Measurements from ENCODE around the gene HNF1B. TPM values are rescaled to one million over a fixed set of nuclear protein-coding genes. Genes with fewer than 3 reads are reported as not detected.

Gene HNF1B
- total RNA-seq, 2 donors from 2014 or later = 2.7 to 7.0 TPM

DNA sequence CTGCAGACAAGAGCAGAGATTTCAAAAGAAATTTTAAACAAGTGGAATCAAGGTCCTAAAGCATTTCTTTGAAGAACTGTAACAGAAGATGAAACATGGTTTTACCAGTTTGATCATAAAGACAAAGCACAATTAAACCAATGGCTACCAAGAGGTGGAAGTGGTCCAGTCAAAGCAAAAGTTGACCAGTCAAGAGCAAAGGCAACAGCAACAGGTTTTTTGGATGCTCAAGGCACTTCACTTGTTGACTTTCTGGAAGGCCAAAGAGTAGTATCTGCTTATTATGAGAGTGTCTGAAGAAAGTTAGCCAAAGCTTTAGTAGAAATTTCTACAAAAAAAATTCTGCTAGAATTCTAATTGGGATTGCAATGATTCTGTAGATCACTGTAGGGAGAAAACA, 106.9 kb downstream of the HNF1B start:
- TF ChIP-seq, protein P1, sequence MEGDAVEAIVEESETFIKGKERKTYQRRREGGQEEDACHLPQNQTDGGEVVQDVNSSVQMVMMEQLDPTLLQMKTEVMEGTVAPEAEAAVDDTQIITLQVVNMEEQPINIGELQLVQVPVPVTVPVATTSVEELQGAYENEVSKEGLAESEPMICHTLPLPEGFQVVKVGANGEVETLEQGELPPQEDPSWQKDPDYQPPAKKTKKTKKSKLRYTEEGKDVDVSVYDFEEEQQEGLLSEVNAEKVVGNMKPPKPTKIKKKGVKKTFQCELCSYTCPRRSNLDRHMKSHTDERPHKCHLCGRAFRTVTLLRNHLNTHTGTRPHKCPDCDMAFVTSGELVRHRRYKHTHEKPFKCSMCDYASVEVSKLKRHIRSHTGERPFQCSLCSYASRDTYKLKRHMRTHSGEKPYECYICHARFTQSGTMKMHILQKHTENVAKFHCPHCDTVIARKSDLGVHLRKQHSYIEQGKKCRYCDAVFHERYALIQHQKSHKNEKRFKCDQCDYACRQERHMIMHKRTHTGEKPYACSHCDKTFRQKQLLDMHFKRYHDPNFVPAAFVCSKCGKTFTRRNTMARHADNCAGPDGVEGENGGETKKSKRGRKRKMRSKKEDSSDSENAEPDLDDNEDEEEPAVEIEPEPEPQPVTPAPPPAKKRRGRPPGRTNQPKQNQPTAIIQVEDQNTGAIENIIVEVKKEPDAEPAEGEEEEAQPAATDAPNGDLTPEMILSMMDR (IDR thresholded peaks at IDR 0.05) = no peak

More for the DNA sequence above, 106.9 kb downstream of the HNF1B start:
- H3K27me3 ChIP-seq (replicated peaks; ENCODE audit: insufficient read depth) = no peaks in the 10 kb centered on the region
- no peak overlapping the region for H3K4me3 ChIP-seq
- no peak overlapping the region for H3K27ac ChIP-seq
- DNase-seq (ENCODE audit: low spot score) = no peak
- H3K36me3 ChIP-seq = no peaks in the 10 kb centered on the region
- no peaks in the 10 kb centered on the region for H3K9me3 ChIP-seq
- intact Hi-C loops (cut with DNase I) = no loop called here
- H3K4me1 ChIP-seq (replicated peaks) = no peaks in the 10 kb centered on the region

Other genes starting within 250 kb of the HNF1B start
- gene SYNRG, start 135.6 kb downstream of the HNF1B start, total RNA-seq = 10 to 100 TPM; 33.0 to 34.8 TPM
- gene DDX52, start 101.6 kb downstream of the HNF1B start, total RNA-seq = 10 to 100 TPM; 14.8 to 17.5 TPM
- not detected for gene TBC1D3K, start 179.4 kb upstream of the HNF1B start, total RNA-seq
- gene TBC1D3L, start 244.0 kb upstream of the HNF1B start, total RNA-seq = 10 to 100 TPM; 11.4 to 28.7 TPM

Measured in prostate gland (tissue), 2 donors.